ENCODE results near the gene GAL. TPM values are rescaled to one million over a fixed set of nuclear protein-coding genes. Genes with fewer than 3 reads are reported as not detected.
"Not testable (repeated sequence)": the region's sequence is repeated elsewhere in the genome, so short reads cannot be mapped to it uniquely, and the experiment has no call there.

The GAL gene
- total RNA-seq (2021) (3.4 and 4.4 TPM in 2 replicates), Bru-seq, nascent RNA (percentile 29 among the genes with signal in this experiment), BruChase-seq, experiment 1, labeled RNA remaining after a 2-hour chase (percentile 26 among the genes with signal in this experiment), BruChase-seq, experiment 2, labeled RNA remaining after a 6-hour chase (percentile 25 among the genes with signal in this experiment)
- long read RNA-seq, transcript GAL-201 (6 exons, 818 nt) = major isoform, 5 of 5 reads
- long read RNA-seq, partial matches to known transcripts = 0 of 5 reads
- long read RNA-seq, other reads (novel, unspliced or antisense) = 0 of 5 reads

DNA sequence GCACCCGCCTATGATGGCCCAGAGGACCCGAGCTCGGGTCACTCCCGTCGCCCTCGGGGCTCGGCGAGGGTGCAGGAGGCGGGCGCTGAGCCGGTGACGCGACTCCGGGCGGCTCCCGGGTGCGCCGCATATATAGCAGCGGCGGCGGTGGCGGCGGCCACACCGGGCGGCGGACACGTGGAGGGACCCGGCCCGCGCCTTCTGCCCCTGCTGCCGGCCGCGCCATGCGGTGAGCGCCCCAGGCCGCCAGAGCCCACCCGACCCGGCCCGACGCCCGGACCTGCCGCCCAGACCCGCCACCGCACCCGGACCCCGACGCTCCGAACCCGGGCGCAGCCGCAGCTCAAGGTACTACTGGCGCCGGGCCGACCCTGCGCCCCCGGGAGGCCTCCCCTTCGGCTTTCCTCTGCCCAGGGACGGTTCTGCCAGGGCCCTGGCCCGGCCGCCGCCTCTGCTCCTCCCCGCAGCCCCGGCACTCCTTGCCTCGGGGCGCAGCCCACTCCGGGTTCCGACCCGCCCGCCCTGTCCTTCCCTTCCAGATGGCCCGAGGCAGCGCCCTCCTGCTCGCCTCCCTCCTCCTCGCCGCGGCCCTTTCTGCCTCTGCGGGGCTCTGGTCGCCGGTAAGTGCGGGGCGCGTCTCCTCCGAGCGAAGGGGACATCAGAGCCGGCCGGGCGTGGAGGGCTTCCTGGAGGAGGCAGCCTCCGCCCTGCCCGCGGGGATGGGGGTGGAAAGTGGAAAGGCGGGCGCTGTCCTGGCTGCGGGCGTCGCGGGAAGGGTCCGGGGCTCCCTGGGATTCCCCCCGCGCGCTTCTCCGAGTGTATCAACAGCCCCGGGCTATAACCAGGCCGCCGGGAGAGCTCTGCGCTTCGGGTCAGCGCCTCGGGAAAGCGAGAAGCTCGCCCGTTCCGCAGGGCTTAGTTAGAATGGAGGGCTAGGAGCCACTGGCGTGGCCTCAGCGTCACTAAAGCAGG is at the start of gene GAL:
Gene GAL (plus strand): TSS at position 160 of the 972 bp plus-strand sequence. CDS start 380 bp downstream, at position 540.
- Histone ChIP-seq H3K4me3 (ENCODE audit: low read depth, low read length, poor library complexity, severe bottlenecking) (peak within 1 kb of the TSS; percentile 39), H3K27me3 (replicated peaks; ENCODE audit: insufficient read depth, low read depth, low read length, poor library complexity) (peaks cover 31% of the 10 kb centered on the region), H3K9me3 (ENCODE audit: low read depth, low read length, poor library complexity, severe bottlenecking) (no peaks in the 10 kb centered on the region), H3K27ac (ENCODE audit: low read depth, low read length, poor library complexity, severe bottlenecking) (no peak within 1 kb of the TSS), H3K4me1 (ENCODE audit: insufficient read depth, low read length, poor library complexity, severe bottlenecking) (no peaks in the 10 kb centered on the region), H3K36me3 (ENCODE audit: insufficient read depth, low read length, poor library complexity, severe bottlenecking) (no peaks in the 10 kb centered on the region)
- intact Hi-C loops (cut with micrococcal nuclease; ENCODE audit: unreplicated experiment) = no loop called here
- ChIA-PET CTCF (no interaction called here), POLR2A (ENCODE audit: low non-redundant PET) (no interaction called here)
- no TSS peak for BruUV-seq (replicated peaks)
- DNase-seq (ENCODE audit: low spot score) = no peak
- TF ChIP-seq, protein P1, sequence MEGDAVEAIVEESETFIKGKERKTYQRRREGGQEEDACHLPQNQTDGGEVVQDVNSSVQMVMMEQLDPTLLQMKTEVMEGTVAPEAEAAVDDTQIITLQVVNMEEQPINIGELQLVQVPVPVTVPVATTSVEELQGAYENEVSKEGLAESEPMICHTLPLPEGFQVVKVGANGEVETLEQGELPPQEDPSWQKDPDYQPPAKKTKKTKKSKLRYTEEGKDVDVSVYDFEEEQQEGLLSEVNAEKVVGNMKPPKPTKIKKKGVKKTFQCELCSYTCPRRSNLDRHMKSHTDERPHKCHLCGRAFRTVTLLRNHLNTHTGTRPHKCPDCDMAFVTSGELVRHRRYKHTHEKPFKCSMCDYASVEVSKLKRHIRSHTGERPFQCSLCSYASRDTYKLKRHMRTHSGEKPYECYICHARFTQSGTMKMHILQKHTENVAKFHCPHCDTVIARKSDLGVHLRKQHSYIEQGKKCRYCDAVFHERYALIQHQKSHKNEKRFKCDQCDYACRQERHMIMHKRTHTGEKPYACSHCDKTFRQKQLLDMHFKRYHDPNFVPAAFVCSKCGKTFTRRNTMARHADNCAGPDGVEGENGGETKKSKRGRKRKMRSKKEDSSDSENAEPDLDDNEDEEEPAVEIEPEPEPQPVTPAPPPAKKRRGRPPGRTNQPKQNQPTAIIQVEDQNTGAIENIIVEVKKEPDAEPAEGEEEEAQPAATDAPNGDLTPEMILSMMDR (conservative IDR thresholded peaks at IDR 0.05; ENCODE audit: low read depth, low read length) = no peak
- TF ChIP-seq EZH2 (IDR thresholded peaks at IDR 0.05; ENCODE audit: borderline replicate concordance, low read depth, low read length, poor library complexity, severe bottlenecking) = peak; percentile 92

- H3K9me3 ChIP-seq (ENCODE audit: low read depth, low read length, poor library complexity, severe bottlenecking); CTCF ChIA-PET; BruUV-seq (replicated peaks); H3K4me3 ChIP-seq (ENCODE audit: low read depth, low read length, poor library complexity, severe bottlenecking); H3K36me3 ChIP-seq (ENCODE audit: insufficient read depth, low read length, poor library complexity, severe bottlenecking); H3K27me3 ChIP-seq (replicated peaks; ENCODE audit: insufficient read depth, low read depth, low read length, poor library complexity); H3K4me1 ChIP-seq (ENCODE audit: insufficient read depth, low read length, poor library complexity, severe bottlenecking); DNase-seq (ENCODE audit: low spot score); H3K27ac ChIP-seq (ENCODE audit: low read depth, low read length, poor library complexity, severe bottlenecking); POLR2A ChIA-PET (ENCODE audit: low non-redundant PET): not testable (repeated sequence)
- intact Hi-C loops (cut with micrococcal nuclease; ENCODE audit: unreplicated experiment) = loop anchor here (5.0 to 10.0 kb wide), 3 partner anchors 163 to 260 kb away; no protein-coding TSS in a partner anchor
Observed at GRCh38 chr11:68634606-68635005, 49.7 kb upstream of the GAL start.

DNA sequence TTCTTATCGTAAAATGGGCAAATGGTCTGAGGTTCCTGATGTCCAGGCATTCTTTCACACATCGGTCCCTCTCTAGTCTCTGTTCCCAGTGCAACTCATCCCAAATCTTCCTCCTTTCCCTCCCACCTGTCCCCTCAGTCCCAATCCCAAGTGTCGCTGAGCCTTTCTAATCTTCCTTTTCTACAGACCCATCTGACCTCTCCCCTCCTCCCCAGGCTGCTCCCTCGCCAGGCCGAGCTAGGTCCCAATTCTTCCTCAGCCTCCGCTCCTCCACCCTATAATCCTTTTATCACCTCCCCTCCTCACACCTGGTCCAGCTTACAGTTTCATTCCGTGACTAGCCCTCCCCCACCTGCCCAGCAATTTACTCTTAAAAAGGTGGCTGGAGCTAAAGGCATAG is 49.2 kb upstream of the GAL start:
- DNase-seq (ENCODE audit: low spot score); POLR2A ChIA-PET (ENCODE audit: low non-redundant PET); H3K36me3 ChIP-seq (ENCODE audit: insufficient read depth, low read length, poor library complexity, severe bottlenecking); H3K4me3 ChIP-seq (ENCODE audit: low read depth, low read length, poor library complexity, severe bottlenecking); H3K4me1 ChIP-seq (ENCODE audit: insufficient read depth, low read length, poor library complexity, severe bottlenecking); BruUV-seq (replicated peaks); H3K27ac ChIP-seq (ENCODE audit: low read depth, low read length, poor library complexity, severe bottlenecking); H3K9me3 ChIP-seq (ENCODE audit: low read depth, low read length, poor library complexity, severe bottlenecking); CTCF ChIA-PET; H3K27me3 ChIP-seq (replicated peaks; ENCODE audit: insufficient read depth, low read depth, low read length, poor library complexity): not testable (repeated sequence)
- intact Hi-C loops (cut with micrococcal nuclease; ENCODE audit: unreplicated experiment) = loop anchor here (10.0 kb wide), 2 partner anchors 220 to 260 kb away; no protein-coding TSS in a partner anchor

GRCh38 chr11:68635883-68636282 is 48.5 kb upstream of the GAL start:
- DNase-seq (ENCODE audit: low spot score); CTCF ChIA-PET; POLR2A ChIA-PET (ENCODE audit: low non-redundant PET): not testable (repeated sequence)

DNA sequence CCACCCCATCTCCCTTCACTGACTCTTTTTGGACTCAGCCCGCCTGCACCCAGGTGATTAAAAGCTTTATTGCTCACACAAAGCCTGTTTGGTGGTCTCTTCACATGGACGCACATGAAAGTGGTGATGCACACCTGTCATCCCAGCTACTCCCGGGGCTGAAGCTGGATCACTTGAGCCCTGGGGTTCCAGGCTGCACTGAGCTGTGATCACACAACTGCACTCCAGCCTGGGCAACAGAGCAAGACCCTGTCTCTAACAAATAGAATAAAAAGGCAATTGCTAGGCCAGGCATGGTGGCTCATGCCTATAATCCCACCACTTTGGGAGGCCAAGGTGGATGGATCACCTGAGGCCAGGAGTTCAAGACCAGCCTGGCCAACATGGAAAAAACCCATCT is 45.0 kb upstream of the GAL start:
- H3K27me3 ChIP-seq (replicated peaks; ENCODE audit: insufficient read depth, low read depth, low read length, poor library complexity); BruUV-seq (replicated peaks); H3K4me3 ChIP-seq (ENCODE audit: low read depth, low read length, poor library complexity, severe bottlenecking); CTCF ChIA-PET; DNase-seq (ENCODE audit: low spot score); H3K4me1 ChIP-seq (ENCODE audit: insufficient read depth, low read length, poor library complexity, severe bottlenecking); H3K9me3 ChIP-seq (ENCODE audit: low read depth, low read length, poor library complexity, severe bottlenecking); H3K36me3 ChIP-seq (ENCODE audit: insufficient read depth, low read length, poor library complexity, severe bottlenecking); H3K27ac ChIP-seq (ENCODE audit: low read depth, low read length, poor library complexity, severe bottlenecking); POLR2A ChIA-PET (ENCODE audit: low non-redundant PET): not testable (repeated sequence)
- intact Hi-C loops (cut with micrococcal nuclease; ENCODE audit: unreplicated experiment) = loop anchor here (10.0 kb wide), 2 partner anchors 215 to 255 kb away; no protein-coding TSS in a partner anchor

More at GRCh38 chr11:68635883-68636282, 48.5 kb upstream of the GAL start:
- not testable (repeated sequence) for H3K27ac ChIP-seq (ENCODE audit: low read depth, low read length, poor library complexity, severe bottlenecking); H3K36me3 ChIP-seq (ENCODE audit: insufficient read depth, low read length, poor library complexity, severe bottlenecking); H3K9me3 ChIP-seq (ENCODE audit: low read depth, low read length, poor library complexity, severe bottlenecking); H3K27me3 ChIP-seq (replicated peaks; ENCODE audit: insufficient read depth, low read depth, low read length, poor library complexity); H3K4me3 ChIP-seq (ENCODE audit: low read depth, low read length, poor library complexity, severe bottlenecking); H3K4me1 ChIP-seq (ENCODE audit: insufficient read depth, low read length, poor library complexity, severe bottlenecking); BruUV-seq (replicated peaks)
- intact Hi-C loops (cut with micrococcal nuclease; ENCODE audit: unreplicated experiment) = loop anchor here (10.0 kb wide), 2 partner anchors 219 to 259 kb away; no protein-coding TSS in a partner anchor

Measured in A673 (cell line).